Measurements from ENCODE around the gene CTSO. TPM values are rescaled to one million over a fixed set of nuclear protein-coding genes. Genes with fewer than 3 reads are reported as not detected.
A peak's percentile ranks its signal among the peaks of the same experiment; 100 is the strongest.

Gene CTSO
- polyA plus RNA-seq, 6 donors from 2014 or later: 43.7 to 84.7 (median 53.1) TPM

- H3K27me3 Mint-ChIP-seq: peaks cover 0 to 21% (median 18%) of the 10 kb centered on the region in 3 donors
- H3K4me1 Mint-ChIP-seq: no peaks in the 10 kb centered on the region
- no peaks in the 10 kb centered on the region for H3K36me3 Mint-ChIP-seq
- ATAC-seq (ENCODE audit: low read depth in 2 of 2) (no peak), DNase-seq (no peak)
- peaks cover 0 to 12% (median 7%) of the 10 kb centered on the region in 7 donors for H3K9me3 Mint-ChIP-seq
- H3K27ac Mint-ChIP-seq: no peak overlapping the region
- H3K4me3 Mint-ChIP-seq: no peak overlapping the region
Measured at GRCh38 chr4:155966731-155967395, 13.2 kb upstream of the CTSO start.

DNA sequence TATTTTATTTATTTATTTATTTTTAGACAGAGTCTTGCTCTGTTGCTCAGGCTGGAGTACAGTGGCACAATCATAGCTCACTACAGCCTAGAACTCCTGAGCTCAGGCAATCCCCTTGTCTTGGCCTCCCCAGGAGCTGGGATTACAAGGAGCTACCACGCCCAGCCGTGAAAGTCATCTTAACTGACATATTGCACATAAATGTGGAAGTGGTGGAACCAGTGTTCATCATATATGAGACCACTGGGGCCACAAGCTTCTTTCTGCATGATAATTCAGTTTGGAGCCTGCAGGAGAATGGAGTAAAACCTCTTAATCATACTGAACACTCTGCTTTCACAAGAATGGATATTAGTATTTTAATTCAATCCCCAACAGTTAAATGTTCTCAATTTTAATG lies 12.5 kb upstream of the CTSO start:
- DNase-seq: no peak
- ATAC-seq (ENCODE audit: low read depth in 2 of 2): no peak
- Mint-ChIP-seq H3K9me3 (peaks cover 0 to 12% (median 7%) of the 10 kb centered on the region in 7 donors), H3K27ac (no peak overlapping the region), H3K4me1 (no peaks in the 10 kb centered on the region), H3K36me3 (no peaks in the 10 kb centered on the region), H3K27me3 (peaks cover 0 to 22% (median 19%) of the 10 kb centered on the region in 3 donors), H3K4me3 (no peak overlapping the region)

- Mint-ChIP-seq H3K27me3 (peaks cover 9 to 27% (median 22%) of the 10 kb centered on the region in 3 donors), H3K9me3 (peaks cover 0 to 12% (median 7%) of the 10 kb centered on the region in 7 donors), H3K4me1 (no peaks in the 10 kb centered on the region), H3K27ac (peak overlapping the region in 1 of 6 donors; percentile 34), H3K36me3 (no peaks in the 10 kb centered on the region), H3K4me3 (no peak overlapping the region)
- no peak for ATAC-seq (ENCODE audit: low read depth in 2 of 2)
- no peak for DNase-seq
Measured at GRCh38 chr4:155964016-155964891, 10.6 kb upstream of the CTSO start.

- Mint-ChIP-seq H3K36me3 (no peaks in the 10 kb centered on the region), H3K27me3 (peaks cover 21 to 28% (median 28%) of the 10 kb centered on the region in 3 donors), H3K9me3 (peaks cover 0 to 3% (median under 1%) of the 10 kb centered on the region in 7 donors), H3K27ac (no peak overlapping the region), H3K4me3 (no peak overlapping the region), H3K4me1 (no peaks in the 10 kb centered on the region)
- ATAC-seq (ENCODE audit: low read depth in 2 of 2): no peak
- no peak for DNase-seq
Measured at GRCh38 chr4:155962767-155963166, 9.1 kb upstream of the CTSO start.

DNA sequence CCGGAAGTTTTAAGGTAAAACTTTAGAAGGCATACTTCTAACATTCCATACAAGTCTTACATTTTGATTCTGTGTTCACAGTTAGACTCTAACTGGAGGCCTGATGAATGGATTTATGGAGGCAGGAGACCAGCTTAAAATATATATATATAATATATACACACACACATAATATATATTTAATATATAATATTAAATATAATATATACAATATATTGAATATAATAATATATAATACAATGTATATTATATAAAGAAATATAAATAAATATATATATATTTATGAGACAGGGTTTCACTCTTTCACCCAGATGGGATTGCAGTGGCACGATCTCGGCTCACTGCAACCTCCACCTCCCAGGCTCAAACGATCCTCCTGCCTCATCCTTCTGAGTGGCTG lies 7.9 kb upstream of the CTSO start:
- DNase-seq: no peak
- ATAC-seq (ENCODE audit: low read depth in 2 of 2): no peak
- H3K27ac Mint-ChIP-seq: no peak overlapping the region
- no peaks in the 10 kb centered on the region for H3K9me3 Mint-ChIP-seq
- no peaks in the 10 kb centered on the region for H3K4me1 Mint-ChIP-seq
- H3K27me3 Mint-ChIP-seq: peaks cover 21 to 30% (median 27%) of the 10 kb centered on the region in 3 donors
- H3K4me3 Mint-ChIP-seq: no peak overlapping the region
- H3K36me3 Mint-ChIP-seq: no peaks in the 10 kb centered on the region

DNA sequence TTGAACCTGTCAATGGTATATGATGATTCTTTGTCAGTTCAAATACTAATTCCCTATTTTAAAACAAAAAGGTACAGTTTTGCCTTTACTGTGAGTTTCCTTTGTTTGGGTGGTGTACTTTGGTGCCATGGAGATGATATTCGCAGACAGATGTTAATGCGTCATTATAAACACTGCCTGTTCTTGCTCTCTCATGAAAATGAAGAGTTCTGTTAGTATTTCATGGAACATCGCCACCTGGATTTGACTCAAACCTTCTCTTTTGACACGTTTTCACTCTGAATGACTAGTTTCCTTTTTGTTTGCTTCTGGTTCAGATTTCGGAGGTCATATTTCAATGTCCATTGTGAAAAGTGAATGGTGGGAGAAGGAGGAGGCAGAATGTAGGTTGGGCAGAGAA lies 6.9 kb upstream of the CTSO start:
- no peak for DNase-seq
- ATAC-seq (ENCODE audit: low read depth in 2 of 2): no peak
- Mint-ChIP-seq H3K4me1 (no peaks in the 10 kb centered on the region), H3K9me3 (no peaks in the 10 kb centered on the region), H3K36me3 (no peaks in the 10 kb centered on the region), H3K4me3 (no peak overlapping the region), H3K27ac (no peak overlapping the region), H3K27me3 (peaks cover 21 to 30% (median 27%) of the 10 kb centered on the region in 3 donors)

GRCh38 chr4:155959417-155959816 lies 5.8 kb upstream of the CTSO start:
- Mint-ChIP-seq H3K4me1 (peaks cover 0 to 2% (median under 1%) of the 10 kb centered on the region in 3 donors), H3K27ac (no peak overlapping the region), H3K4me3 (no peak overlapping the region), H3K36me3 (no peaks in the 10 kb centered on the region), H3K27me3 (peaks cover 21 to 27% (median 26%) of the 10 kb centered on the region in 3 donors), H3K9me3 (no peaks in the 10 kb centered on the region)
- ATAC-seq (ENCODE audit: low read depth in 2 of 2): no peak
- DNase-seq: no peak

DNA sequence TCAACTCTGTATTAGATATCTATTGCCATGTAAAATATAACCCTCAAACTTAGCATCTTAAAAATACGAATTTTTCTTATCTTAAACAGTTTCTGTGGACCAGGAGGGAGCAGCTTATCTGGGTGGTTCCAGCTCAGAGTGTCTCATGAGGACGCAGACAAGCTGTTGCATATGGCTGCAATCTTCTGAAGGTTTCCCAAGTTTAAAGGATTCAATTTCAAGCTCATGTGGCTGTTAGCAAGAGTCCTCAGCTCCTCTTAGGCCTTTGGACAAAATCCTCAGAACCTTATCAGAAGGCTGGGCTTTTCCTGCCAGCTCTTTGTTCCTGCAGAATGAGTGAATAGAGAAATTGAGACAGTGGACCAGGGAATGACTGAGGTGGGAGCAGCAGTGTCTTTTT lies 2.8 kb upstream of the CTSO start:
- Mint-ChIP-seq H3K4me3 (peak overlapping the region in 1 of 8 donors; percentile 65), H3K36me3 (no peaks in the 10 kb centered on the region), H3K4me1 (peaks cover 12 to 18% (median 16%) of the 10 kb centered on the region in 3 donors), H3K9me3 (no peaks in the 10 kb centered on the region), H3K27me3 (peaks cover 21 to 27% (median 23%) of the 10 kb centered on the region in 3 donors), H3K27ac (no peak overlapping the region)
- ATAC-seq (ENCODE audit: low read depth in 2 of 2): no peak
- DNase-seq: no peak

DNA sequence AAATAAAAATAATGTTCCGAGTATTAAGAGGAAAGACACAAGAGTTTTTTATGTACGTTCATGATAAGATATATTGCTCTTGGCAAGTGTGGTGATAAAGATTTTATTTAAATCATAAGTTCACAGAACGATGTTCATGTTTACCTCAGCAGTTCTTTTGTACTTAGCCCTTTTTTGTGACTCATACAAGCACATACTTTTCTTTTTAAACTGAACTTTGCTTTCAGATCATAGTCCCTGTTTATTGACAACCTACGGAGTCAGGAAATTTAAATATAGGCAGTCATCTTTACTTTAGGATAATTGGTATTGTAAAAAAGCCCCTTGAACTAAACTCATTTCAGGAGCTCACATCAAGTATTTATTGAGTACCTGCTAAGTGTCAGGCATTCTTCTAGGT lies 1.3 kb upstream of the CTSO start:
- Mint-ChIP-seq H3K9me3 (no peaks in the 10 kb centered on the region), H3K4me3 (peak overlapping the region in 4 of 8 donors; percentile 96 to 99 (median 98))
- no peak for ATAC-seq (ENCODE audit: low read depth in 2 of 2)

DNA sequence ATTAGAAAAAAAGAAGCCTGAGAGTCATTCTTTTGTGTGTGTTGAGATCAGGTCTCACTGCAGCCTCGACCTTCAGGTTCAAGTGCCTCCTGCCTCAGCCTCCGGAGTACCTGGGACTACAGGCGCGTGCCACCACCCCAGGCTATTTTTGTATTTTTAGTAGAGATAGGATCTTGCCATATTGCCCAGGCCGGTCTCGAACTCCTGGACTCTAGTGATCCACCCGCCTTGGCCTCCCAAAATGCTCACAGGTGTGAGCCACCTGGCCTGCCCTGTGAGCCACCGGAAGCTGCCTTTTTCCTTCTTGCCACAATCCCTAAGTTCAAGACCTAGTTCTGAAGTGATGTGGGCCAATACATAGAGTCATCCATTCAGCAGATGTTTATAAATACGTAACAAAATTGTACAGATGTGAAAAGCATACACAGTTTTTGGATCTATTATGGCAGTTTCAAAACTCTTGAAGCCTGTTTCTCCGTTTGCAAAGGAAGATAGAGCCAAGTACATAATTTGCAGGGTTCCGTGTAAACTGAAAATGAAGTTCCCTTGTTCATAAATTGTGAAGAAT lies 536 bp upstream of the CTSO start:
- Mint-ChIP-seq H3K4me1 (peaks cover 12 to 23% (median 17%) of the 10 kb centered on the region in 3 donors), H3K36me3 (no peaks in the 10 kb centered on the region), H3K9me3 (no peaks in the 10 kb centered on the region), H3K4me3 (peak overlapping the region; percentile 96 to 99 (median 98)), H3K27ac (peak overlapping the region; percentile 93 to 99 (median 96)), H3K27me3 (peaks cover 11 to 17% (median 15%) of the 10 kb centered on the region in 3 donors)
- DNase-seq (no peak), ATAC-seq (ENCODE audit: low read depth in 2 of 2) (peak in 1 of 2 donors; percentile 2)

More for the DNA sequence above, 1.3 kb upstream of the CTSO start:
- peaks cover 15 to 22% (median 16%) of the 10 kb centered on the region in 3 donors for H3K27me3 Mint-ChIP-seq
- no peak for DNase-seq
- peak overlapping the region in 2 of 6 donors; percentile 11 to 99 for H3K27ac Mint-ChIP-seq
- no peaks in the 10 kb centered on the region for H3K36me3 Mint-ChIP-seq
- peaks cover 12 to 18% (median 17%) of the 10 kb centered on the region in 3 donors for H3K4me1 Mint-ChIP-seq

DNA sequence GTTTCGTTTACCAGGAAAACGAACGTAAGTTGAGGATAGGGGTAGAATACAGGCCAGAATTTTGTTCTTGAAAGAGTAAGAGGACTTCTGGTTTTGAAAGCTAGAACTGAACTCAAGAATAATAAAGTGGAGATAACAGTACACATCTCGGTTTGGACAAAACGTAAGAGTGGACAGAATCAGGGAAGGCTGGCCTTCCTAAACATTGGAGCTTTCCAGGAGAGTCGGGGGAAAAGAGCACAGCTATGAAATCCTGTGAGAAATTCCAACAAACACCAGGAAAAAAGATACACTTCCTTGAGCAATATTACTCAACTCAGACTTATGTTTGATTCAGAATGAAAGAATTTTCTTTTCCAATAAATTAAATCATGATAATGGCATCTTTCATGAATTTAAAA lies 1.2 kb downstream of the CTSO start:
- Mint-ChIP-seq H3K27ac (peak overlapping the region in 3 of 6 donors; percentile 10 to 95 (median 30)), H3K27me3 (peaks cover 0 to 3% (median 2%) of the 10 kb centered on the region in 3 donors), H3K36me3 (no peaks in the 10 kb centered on the region), H3K9me3 (no peaks in the 10 kb centered on the region), H3K4me1 (peaks cover 12 to 23% (median 17%) of the 10 kb centered on the region in 3 donors), H3K4me3 (peak overlapping the region in 6 of 8 donors; percentile 3 to 97 (median 63))
- ATAC-seq (ENCODE audit: low read depth in 2 of 2): no peak
- DNase-seq: no peak

GRCh38 chr4:155950461-155950860 lies 3.2 kb downstream of the CTSO start:
- H3K27me3 Mint-ChIP-seq: no peaks in the 10 kb centered on the region
- H3K27ac Mint-ChIP-seq: no peak overlapping the region
- H3K4me1 Mint-ChIP-seq: peaks cover 15 to 23% (median 17%) of the 10 kb centered on the region in 3 donors

DNA sequence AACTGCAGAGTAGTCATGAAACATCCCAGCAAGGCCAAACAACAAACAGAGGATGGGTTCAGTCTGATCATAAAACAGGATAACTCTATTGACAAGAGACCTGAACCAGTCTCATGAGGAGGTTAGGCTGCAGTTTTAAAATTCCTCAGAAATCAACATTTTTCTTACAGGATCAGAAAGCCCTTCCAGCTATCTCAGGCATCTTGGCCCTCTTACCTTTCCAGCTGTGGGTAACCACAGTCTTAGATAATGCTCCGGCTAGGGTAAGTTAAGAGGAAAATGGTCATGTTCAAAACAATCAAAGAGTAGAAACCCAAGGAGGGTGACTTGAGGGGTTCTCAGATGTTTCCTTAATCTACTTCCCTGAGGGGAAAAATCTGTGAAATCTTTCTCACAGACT lies 5.1 kb downstream of the CTSO start:
- Mint-ChIP-seq H3K4me3 (no peak overlapping the region), H3K4me1 (peaks cover 8 to 15% (median 13%) of the 10 kb centered on the region in 3 donors), H3K27ac (peak overlapping the region in 1 of 6 donors; percentile 42), H3K36me3 (no peaks in the 10 kb centered on the region), H3K9me3 (no peaks in the 10 kb centered on the region), H3K27me3 (no peaks in the 10 kb centered on the region)
- DNase-seq (no peak), ATAC-seq (ENCODE audit: low read depth in 2 of 2) (no peak)

More at GRCh38 chr4:155950461-155950860, 3.2 kb downstream of the CTSO start:
- Mint-ChIP-seq H3K9me3 (no peaks in the 10 kb centered on the region), H3K4me3 (no peak overlapping the region), H3K36me3 (no peaks in the 10 kb centered on the region)
- DNase-seq (no peak), ATAC-seq (ENCODE audit: low read depth in 2 of 2) (no peak)
